HG03045 (cell line): Measurements from ENCODE around the gene ATP4A.
"Not testable (repeated sequence)": the region's sequence is repeated elsewhere in the genome, so short reads cannot be mapped to it uniquely, and the experiment has no call there.

Experiments
- ATAC-seq: cut with Tn5 transposase; IDR thresholded peaks from one replicate; pipeline ENCODE4 v1.9.1; 2021; ENCODE audit warnings: mild to moderate bottlenecking, moderate library complexity; ENCODE audit not compliant: unreplicated experiment

Gene ATP4A

DNA sequence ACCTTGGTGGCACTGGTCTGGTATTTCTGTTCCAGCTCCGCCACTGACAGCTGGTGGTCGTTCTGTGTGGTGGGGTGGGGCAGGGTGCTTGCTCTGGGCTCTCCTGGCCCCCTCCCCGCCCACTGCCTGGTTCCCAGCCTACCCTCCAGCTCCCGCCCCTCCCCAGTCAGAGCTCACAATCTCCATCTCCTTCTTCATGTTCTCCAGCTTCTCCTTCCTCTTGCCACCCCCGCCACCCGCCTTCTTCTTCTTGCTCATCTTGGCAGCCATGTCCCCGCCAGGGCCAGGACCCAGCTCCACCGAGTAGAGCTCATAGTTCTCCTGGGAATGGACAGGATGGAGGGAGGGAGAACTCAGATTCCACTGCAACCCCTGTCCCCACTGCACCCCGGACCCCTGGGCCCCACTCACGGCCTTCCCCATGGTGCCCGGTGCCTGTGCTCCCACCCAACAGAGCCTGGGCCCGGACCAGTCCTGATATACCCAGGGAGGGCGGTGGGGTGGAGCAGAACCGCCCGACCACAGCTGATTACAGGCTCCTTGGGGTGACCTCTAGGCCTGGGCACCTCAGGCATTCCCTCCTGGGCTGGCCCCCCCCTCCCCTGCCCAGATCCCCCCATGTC lies at the start of gene ATP4A:
Gene ATP4A, minus strand, starts transcription at position 452 of the 623 bp plus-strand sequence. Its CDS starts 29 bp downstream, at position 423.
- ATAC-seq: no peak

DNA sequence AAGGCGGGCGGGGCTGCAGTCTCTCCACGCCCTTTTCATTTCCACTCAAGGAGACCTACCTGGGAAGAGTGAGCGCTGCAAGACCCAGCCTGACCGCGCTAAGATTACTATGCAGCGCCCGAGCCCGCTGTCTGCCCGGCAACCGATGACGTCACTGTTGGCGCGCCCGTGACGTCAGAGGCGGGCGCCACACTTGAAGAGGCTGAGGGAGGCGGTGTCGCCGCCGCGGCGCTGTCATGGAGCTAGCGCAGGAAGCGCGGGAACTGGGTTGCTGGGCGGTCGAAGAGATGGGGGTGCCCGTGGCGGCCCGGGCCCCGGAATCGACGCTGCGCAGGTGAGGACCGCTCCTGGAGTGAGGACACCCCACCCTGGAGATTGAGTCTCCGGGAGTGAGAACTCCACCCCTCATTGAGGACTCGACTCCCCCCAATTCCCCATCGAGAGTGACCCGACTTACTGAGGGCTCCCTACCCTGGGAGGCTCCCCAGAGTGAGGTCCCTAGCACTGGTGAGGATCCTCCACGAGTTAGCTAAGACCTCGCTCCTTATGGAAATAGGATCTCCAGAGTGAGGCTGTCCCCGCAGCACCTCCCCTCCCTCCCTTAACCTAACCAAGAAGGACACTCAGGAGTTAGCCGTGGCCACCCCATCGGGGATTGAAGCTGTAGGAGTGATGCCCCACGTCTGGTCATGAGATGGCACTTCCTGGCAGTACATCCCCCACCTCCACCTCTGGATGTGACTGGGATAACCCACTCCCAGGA lies 49.3 kb upstream of the ATP4A start, which contains the start of gene HAUS5:
Gene HAUS5, plus strand, starts transcription at position 177 of the 763 bp plus-strand sequence. Its CDS starts 60 bp downstream, at position 237.
- peak; percentile 73 for ATAC-seq

DNA sequence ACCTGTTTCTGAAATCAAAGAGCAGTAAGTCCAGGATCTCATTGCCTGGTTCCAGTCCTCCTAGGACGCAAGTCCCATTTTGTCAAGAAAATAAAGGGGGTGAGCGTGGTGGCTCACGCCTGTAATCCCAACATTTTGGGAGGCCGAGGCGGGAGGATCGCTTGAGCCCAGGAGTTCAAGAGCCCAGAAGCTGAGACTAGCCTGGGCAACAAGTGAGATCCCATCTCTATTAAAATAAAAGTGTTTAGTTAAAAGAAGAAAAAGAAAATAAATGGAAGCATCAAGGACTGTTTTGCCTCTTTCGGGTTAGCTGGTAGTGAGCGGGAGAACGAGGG lies 48.7 kb upstream of the ATP4A start:
- ATAC-seq: no peak

DNA sequence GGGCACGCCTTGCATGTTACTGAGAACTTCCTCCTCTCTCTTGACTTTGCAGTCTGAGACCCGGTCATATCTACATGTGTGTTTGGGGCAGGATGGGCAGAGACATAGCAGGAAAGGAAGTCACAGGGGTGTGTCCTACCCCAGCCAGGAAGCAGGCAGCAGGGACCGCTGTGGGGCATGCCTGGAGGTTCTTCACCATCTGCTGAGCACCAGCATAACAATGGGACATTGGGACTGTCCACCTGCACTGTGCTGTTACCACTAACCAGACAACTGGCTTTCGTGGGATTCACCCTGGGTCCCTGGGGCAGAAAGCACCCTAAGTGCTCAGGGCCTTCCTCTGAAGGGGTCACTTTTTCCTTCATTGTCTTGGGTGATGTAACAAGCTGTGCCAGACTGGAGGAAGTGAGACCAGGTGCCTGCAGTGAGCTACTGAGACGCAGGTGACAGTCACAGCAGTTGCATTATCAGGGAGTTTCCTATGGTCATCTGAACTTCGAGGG lies 46.4 kb upstream of the ATP4A start:
- no peak for ATAC-seq

DNA sequence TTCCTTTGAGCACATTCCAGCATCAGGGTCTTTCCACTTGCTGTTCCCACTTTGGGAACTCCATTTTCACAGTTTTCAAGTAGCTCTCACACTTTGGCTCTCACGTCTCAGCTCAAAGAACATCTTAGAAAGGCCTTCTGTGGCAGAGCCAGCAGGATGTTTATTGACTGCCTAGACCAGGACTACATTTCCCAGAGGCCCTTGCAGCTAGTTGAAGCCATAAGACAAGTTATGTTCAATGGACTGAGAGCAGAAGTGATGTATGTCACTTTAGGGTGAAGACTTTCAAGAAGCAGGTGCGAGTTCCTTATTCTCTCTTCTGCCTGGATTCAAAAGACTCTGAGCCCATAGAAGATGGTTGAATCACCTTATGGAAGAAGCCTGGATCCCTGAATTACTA lies 44.8 kb upstream of the ATP4A start:
- ATAC-seq: no peak

DNA sequence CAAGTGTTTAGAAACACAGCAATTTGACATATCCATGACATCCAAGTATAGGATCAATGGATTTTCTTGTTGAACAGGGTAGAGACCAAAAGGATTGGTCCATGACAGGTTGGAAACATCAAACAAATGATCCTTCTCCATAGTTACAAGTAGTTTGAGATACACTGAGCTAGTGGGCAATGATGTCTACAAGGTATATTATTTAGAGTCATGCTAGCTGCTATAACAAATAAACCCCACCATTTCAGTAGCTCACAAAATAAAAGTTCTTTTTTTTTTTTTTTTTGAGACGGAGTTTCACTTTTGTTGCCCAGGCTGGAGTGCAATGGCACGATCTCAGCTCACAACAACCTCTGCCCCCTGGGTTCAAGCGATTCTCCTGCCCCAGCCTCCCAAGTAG lies 44.2 kb upstream of the ATP4A start:
- ATAC-seq: no peak

- ATAC-seq: not testable (repeated sequence)
Measured at GRCh38 chr19:35607170-35607569, 43.7 kb upstream of the ATP4A start.

- ATAC-seq: not testable (repeated sequence)
Measured at GRCh38 chr19:35604436-35604835, 41.0 kb upstream of the ATP4A start.

- ATAC-seq: no peak
Measured at GRCh38 chr19:35601971-35602370, 38.5 kb upstream of the ATP4A start.

- no peak for ATAC-seq
Measured at GRCh38 chr19:35596366-35596999, 33.0 kb upstream of the ATP4A start.

- no peak for ATAC-seq
Measured at GRCh38 chr19:35595928-35596327, 32.5 kb upstream of the ATP4A start.

GRCh38 chr19:35595026-35595425 lies 31.6 kb upstream of the ATP4A start:
- not testable (repeated sequence) for ATAC-seq

GRCh38 chr19:35592226-35592625 lies 28.8 kb upstream of the ATP4A start:
- ATAC-seq: no peak

GRCh38 chr19:35590875-35591274 lies 27.4 kb upstream of the ATP4A start:
- ATAC-seq: no peak

DNA sequence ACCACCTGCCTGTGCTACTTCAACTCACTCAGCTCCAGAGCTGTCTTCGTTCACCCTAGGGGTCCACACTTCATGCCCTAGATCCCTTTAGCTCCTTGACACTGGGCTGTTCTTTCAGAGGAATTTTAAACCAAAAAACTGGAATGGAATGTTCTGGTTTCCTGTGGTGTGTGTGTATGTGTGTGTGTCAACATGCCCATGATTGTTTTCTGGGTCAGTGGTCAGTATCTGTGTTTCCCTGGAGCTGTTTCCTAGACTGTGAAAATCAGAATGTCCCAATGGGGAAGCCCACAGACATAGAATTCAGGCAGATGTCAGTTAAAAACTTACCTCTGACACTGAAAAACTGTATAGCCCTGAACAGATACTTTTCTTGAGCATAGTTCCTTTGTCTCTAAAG lies 23.9 kb upstream of the ATP4A start:
- ATAC-seq: no peak

- ATAC-seq: no peak
Measured at GRCh38 chr19:35585848-35586247, 22.4 kb upstream of the ATP4A start, which contains the start of gene PMIS2. Gene PMIS2, plus strand, starts transcription at chr19:35586173. Its CDS starts 87 bp downstream, at chr19:35586260.

- ATAC-seq: no peak
Measured at GRCh38 chr19:35582760-35583159, 19.3 kb upstream of the ATP4A start.

- no peak for ATAC-seq
Measured at GRCh38 chr19:35578707-35579106, 15.2 kb upstream of the ATP4A start.

DNA sequence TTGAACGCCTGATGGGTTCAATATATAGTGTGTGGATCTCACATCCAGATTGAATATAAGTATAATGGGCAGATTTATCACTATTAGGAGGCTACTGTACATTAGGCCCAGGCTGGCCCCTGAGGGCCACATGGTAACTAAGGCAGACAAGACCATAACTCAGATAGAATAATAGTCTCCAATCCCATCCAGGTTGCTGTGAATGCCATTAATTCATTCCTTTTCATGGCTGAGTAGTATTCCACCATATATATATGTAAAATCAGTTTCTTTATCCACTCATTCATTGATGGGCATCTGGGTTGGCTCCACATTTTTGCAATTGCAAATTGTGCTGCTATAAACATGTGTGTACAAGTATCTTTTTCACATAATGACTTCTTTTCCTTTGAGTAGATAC lies 14.5 kb upstream of the ATP4A start:
- no peak for ATAC-seq

- no peak for ATAC-seq
Measured at GRCh38 chr19:35571406-35571965, 8.0 kb upstream of the ATP4A start.

DNA sequence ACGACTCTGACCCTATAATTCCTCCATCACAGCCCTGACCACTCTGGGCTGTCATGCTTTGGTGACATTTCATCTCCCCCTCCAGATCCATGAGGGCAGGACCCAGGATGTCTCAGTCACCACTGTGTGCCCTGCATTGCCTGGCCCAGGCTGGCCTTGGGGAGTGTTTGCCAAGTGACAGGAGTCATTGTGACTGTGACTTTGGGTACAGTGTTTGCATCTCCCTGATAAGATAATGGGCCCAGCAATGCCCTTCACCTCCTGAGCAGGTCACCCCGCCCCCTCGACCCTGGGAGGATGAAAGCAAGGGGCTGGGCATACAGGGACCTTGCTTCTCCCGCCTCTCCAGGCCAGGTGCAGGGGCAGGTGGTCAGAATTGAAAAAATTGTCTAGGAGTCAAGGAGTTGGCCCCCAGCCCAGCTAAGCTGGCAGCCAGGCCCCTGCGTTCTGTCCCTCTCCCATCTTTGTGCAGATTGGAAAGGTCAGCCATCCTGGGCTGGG lies 5.9 kb upstream of the ATP4A start:
- no peak for ATAC-seq
